ENCODE results near the gene DPM3.

- TF ChIP-seq CTCF (IDR thresholded peaks at IDR 0.05; ENCODE audit: low read length) (no peak), EZH2 (optimal IDR thresholded peaks at IDR 0.05; ENCODE audit: low read depth, low read length) (no peak), EZH2phosphoT487 (IDR thresholded peaks at IDR 0.05; ENCODE audit: low read length) (no peak)
Observed at GRCh38 chr1:155141749-155142148, 1.4 kb upstream of the DPM3 start.
